Measurements from ENCODE around the gene FAM229A. TPM values are rescaled to one million over a fixed set of nuclear protein-coding genes. Genes with fewer than 3 reads are reported as not detected.
"Not testable (repeated sequence)": the region's sequence is repeated elsewhere in the genome, so short reads cannot be mapped to it uniquely, and the experiment has no call there.

FAM229A gene
- total RNA-seq, 1 donor from 2014 or later, result 11.7 TPM

DNA sequence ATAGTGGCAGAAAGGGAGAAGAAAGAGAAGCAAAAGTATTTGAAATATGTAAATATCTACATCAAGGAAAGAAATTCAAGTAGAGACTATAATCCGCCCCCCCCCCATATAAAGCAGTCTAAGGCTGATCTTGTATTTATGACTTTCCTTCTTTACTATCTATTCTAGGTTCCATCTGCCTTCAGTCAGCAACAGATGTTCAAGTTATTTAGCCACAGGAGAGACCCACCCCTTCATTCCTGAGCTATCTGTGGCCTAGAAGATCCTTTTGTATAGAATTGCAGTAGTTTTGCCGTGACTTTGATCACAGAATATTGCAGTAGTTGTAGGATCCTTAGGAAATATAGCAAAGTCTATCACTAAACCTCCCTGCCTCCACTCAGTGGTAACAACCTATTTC lies 42.7 kb upstream of the FAM229A start:
- DNase-seq (no peak), ATAC-seq (ENCODE audit: low read depth) (no peak)
- Mint-ChIP-seq H3K36me3 (ENCODE audit: low read depth) (no peaks in the 10 kb centered on the region), H3K27ac (no peak overlapping the region), H3K4me1 (peaks cover 4% of the 10 kb centered on the region), H3K27me3 (no peaks in the 10 kb centered on the region), H3K4me3 (no peak overlapping the region), H3K9me3 (no peaks in the 10 kb centered on the region)
- ChIA-PET POLR2A (interaction anchor here (0.6 to 1.2 kb wide), 6 partner anchors 10 to 1450 kb away, joined by 5 to 20 read pairs (median 8); partner anchors contain the start of gene KPNA6), CTCF (interaction anchor here (0.6 to 0.8 kb wide), 2 partner anchors 23 to 151 kb away, joined by 3 read pairs; no protein-coding TSS in a partner anchor)
- intact Hi-C loops (cut with micrococcal nuclease), result no loop called here
- TF ChIP-seq, protein P1, sequence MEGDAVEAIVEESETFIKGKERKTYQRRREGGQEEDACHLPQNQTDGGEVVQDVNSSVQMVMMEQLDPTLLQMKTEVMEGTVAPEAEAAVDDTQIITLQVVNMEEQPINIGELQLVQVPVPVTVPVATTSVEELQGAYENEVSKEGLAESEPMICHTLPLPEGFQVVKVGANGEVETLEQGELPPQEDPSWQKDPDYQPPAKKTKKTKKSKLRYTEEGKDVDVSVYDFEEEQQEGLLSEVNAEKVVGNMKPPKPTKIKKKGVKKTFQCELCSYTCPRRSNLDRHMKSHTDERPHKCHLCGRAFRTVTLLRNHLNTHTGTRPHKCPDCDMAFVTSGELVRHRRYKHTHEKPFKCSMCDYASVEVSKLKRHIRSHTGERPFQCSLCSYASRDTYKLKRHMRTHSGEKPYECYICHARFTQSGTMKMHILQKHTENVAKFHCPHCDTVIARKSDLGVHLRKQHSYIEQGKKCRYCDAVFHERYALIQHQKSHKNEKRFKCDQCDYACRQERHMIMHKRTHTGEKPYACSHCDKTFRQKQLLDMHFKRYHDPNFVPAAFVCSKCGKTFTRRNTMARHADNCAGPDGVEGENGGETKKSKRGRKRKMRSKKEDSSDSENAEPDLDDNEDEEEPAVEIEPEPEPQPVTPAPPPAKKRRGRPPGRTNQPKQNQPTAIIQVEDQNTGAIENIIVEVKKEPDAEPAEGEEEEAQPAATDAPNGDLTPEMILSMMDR (IDR thresholded peaks at IDR 0.05), result no peak

DNA sequence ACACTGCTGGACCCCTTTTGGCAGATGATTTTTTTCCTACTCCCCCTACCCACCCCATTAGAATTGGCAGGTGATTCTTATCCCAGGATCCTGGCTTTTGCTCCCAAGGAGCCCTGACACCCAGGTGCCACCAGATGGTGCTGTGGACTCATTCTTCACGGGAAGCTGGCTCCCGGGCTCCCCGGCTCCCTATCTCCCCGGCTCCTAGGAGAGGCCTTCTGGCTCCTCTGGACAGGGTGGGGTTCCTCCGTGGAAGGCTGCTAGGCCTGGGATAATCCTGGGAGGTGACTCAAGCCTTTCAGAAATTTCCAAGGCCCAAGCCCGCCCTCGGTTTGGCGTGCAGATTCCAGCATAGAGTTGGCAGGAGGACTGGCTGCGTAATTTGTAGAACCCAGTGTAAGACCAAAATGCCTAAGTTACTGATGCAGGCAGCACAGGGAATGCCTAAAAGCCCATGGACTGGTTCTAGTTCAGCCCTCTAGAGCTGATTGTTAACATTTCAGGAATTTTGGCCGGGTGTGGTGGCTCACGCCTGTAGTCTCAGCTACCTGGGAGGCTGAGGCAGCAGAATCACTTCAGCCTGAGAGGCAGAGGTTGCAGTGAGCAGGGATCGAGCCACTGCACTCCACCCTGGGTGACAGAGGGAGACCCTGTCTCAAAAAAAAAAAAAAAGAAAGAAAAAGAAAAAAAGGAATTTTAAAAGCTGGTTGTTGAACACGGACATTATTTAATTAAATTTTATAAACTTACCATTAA lies 38.8 kb upstream of the FAM229A start:
- CTCF ChIA-PET, result interaction anchor here (0.6 to 2.7 kb wide), 23 partner anchors 10 to 845 kb away, joined by 3 to 40 read pairs (median 4); partner anchors contain the start of gene MARCKSL1
- no peak overlapping the region for H3K4me3 Mint-ChIP-seq
- ATAC-seq (ENCODE audit: low read depth), result peak; percentile 83

DNA sequence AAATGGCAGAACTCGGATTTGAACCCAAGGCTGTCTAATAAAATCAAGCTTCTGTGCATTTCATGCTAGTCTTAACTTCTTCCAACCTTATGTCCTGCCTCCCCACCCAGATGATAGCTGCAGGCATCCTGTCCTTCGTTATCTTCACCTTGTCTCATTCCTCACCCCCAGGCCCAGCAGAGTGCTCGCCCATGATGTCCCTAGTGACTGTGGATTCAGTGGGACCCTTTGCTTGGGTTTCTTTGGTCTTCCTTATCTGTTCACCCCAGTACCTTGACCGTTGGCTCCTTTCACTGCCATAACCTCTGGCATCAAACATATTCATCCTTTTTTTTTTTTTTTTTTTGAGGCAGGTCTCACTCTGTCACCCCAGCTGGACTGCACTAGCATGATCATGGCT lies 37.6 kb upstream of the FAM229A start:
- Mint-ChIP-seq H3K4me1 (peaks cover 7% of the 10 kb centered on the region), H3K27ac (no peak overlapping the region), H3K4me3 (no peak overlapping the region), H3K36me3 (ENCODE audit: low read depth) (no peaks in the 10 kb centered on the region), H3K9me3 (no peaks in the 10 kb centered on the region), H3K27me3 (no peaks in the 10 kb centered on the region)
- POLR2A ChIA-PET, result interaction anchor here (0.6 kb wide), 1 partner anchor 64 kb away, joined by 4 read pairs; the partner anchor contains the start of gene MARCKSL1
- ATAC-seq (ENCODE audit: low read depth), result no peak
- no peak for DNase-seq
- CTCF ChIA-PET, result interaction anchor here (0.6 to 2.7 kb wide), 9 partner anchors 12 to 376 kb away, joined by 3 to 40 read pairs (median 6); partner anchors contain the start of gene MARCKSL1
- TF ChIP-seq, protein P1 (IDR thresholded peaks at IDR 0.05), result no peak
- intact Hi-C loops (cut with micrococcal nuclease), result loop anchor here (2.0 kb wide), 1 partner anchor 15 kb away; no protein-coding TSS in a partner anchor

More for the DNA sequence above, 38.8 kb upstream of the FAM229A start:
- Mint-ChIP-seq H3K27me3 (no peaks in the 10 kb centered on the region), H3K27ac (no peak overlapping the region), H3K4me1 (peaks cover 4% of the 10 kb centered on the region), H3K36me3 (ENCODE audit: low read depth) (no peaks in the 10 kb centered on the region), H3K9me3 (no peaks in the 10 kb centered on the region)
- peak; percentile 51 for DNase-seq
- TF ChIP-seq, protein P1 (IDR thresholded peaks at IDR 0.05), result peak; percentile 53
- intact Hi-C loops (cut with micrococcal nuclease), result loop anchor here (1.0 to 2.0 kb wide), 3 partner anchors 14 to 471 kb away; no protein-coding TSS in a partner anchor
- POLR2A ChIA-PET, result interaction anchor here (0.5 to 0.8 kb wide), 4 partner anchors 35 to 348 kb away, joined by 3 to 5 read pairs (median 3); partner anchors contain the start of genes EIF3I, MARCKSL1 and TMEM234

DNA sequence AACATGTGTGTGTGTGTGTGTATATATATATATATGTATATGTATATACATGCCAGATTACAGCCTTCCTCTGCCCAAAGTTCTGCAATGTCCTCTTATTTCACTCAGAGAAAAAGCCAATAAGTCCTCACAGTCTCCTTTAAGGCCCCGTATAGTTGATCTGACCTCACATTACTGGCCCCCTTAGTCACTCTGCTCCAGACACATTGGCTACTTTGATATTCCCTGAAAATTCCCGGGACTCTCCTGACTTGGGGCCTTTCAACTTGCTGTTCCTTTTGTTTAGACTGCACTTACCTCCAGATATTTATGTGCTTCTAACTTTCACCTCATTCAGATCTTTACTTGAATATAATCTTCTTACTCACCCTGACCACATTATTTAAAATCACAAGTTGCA lies 36.1 kb upstream of the FAM229A start:
- Mint-ChIP-seq H3K27ac (no peak overlapping the region), H3K27me3 (no peaks in the 10 kb centered on the region), H3K4me1 (peaks cover 20% of the 10 kb centered on the region), H3K36me3 (ENCODE audit: low read depth) (peaks cover 6% of the 10 kb centered on the region), H3K9me3 (no peaks in the 10 kb centered on the region), H3K4me3 (no peak overlapping the region)
- ChIA-PET CTCF (interaction anchor here (0.6 kb wide), 1 partner anchor 189 kb away, joined by 3 read pairs; no protein-coding TSS in a partner anchor), POLR2A (no interaction called here)
- intact Hi-C loops (cut with micrococcal nuclease), result no loop called here
- no peak for ATAC-seq (ENCODE audit: low read depth)
- TF ChIP-seq, protein P1 (IDR thresholded peaks at IDR 0.05), result no peak
- no peak for DNase-seq

DNA sequence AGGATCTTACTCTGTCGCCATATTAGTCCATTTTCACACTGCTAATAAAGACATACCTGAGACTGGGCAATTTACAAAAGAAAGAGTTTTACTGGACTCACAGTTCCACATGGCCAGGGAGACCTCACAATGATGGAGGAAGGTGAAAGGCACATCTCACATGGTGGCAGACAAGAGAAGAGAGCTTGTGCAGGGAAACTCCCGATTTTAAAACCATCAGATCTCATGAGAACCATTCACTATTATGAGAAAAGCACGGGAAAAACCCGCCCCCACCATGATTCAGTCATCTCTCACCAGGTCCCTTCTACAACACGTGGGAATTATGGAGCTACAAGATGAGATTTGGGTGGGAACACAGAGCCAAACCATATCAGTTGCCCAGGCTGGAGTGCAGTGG lies 34.2 kb upstream of the FAM229A start:
- H3K27me3 Mint-ChIP-seq; H3K4me3 Mint-ChIP-seq; ATAC-seq (ENCODE audit: low read depth); H3K27ac Mint-ChIP-seq; intact Hi-C loops (cut with micrococcal nuclease); CTCF ChIA-PET; DNase-seq; H3K9me3 Mint-ChIP-seq: not testable (repeated sequence)
- peaks cover 13% of the 10 kb centered on the region for H3K36me3 Mint-ChIP-seq (ENCODE audit: low read depth)
- peaks cover 31% of the 10 kb centered on the region for H3K4me1 Mint-ChIP-seq
- POLR2A ChIA-PET, result interaction anchor here (0.7 kb wide), 1 partner anchor 46 kb away, joined by 4 read pairs; no protein-coding TSS in a partner anchor

Data from activated B cell treated with CpG ODN at 0.5 μM for 24 hours (primary cell).